Measurements from ENCODE around the gene IMPA2. TPM values are rescaled to one million over a fixed set of nuclear protein-coding genes. Genes with fewer than 3 reads are reported as not detected.

Gene IMPA2
- total RNA-seq, 2 experiments from 2014 or later: 17.7 to 20.8 TPM

GRCh38 chr18:12011957-12012549, 30.7 kb downstream of the IMPA2 start:
- intact Hi-C loops (cut with micrococcal nuclease): no loop called here
- H3K36me3 Mint-ChIP-seq (ENCODE audit: low read depth): peaks cover under 1% of the 10 kb centered on the region
- no peak overlapping the region for H3K27ac Mint-ChIP-seq
- ATAC-seq: no peak
- TF ChIP-seq CTCF (IDR thresholded peaks at IDR 0.05): no peak
- ChIA-PET POLR2A (no interaction called here), CTCF (interaction anchor here (2.5 kb wide), 1 partner anchor 74 kb away, joined by 11 read pairs; no protein-coding TSS in a partner anchor)
- H3K9me3 Mint-ChIP-seq: no peaks in the 10 kb centered on the region
- DNase-seq: no peak
- no peak overlapping the region for H3K4me3 Mint-ChIP-seq
- no peaks in the 10 kb centered on the region for H3K27me3 Mint-ChIP-seq
- H3K4me1 Mint-ChIP-seq (ENCODE audit: low read depth): no peaks in the 10 kb centered on the region

GRCh38 chr18:12012697-12013096, 31.4 kb downstream of the IMPA2 start:
- no peaks in the 10 kb centered on the region for H3K9me3 Mint-ChIP-seq

GRCh38 chr18:12013186-12013916, 32.0 kb downstream of the IMPA2 start:
- no peak for ATAC-seq
- ChIA-PET CTCF (interaction anchor here (2.5 kb wide), 1 partner anchor 75 kb away, joined by 11 read pairs; no protein-coding TSS in a partner anchor), POLR2A (interaction anchor here (1.3 kb wide), 1 partner anchor 10 kb away, joined by 3 read pairs; no protein-coding TSS in a partner anchor)
- H3K9me3 Mint-ChIP-seq: no peaks in the 10 kb centered on the region
- H3K36me3 Mint-ChIP-seq (ENCODE audit: low read depth): peaks cover 2% of the 10 kb centered on the region
- DNase-seq: no peak
- H3K4me1 Mint-ChIP-seq (ENCODE audit: low read depth): no peaks in the 10 kb centered on the region
- no peak overlapping the region for H3K27ac Mint-ChIP-seq
- TF ChIP-seq CTCF (IDR thresholded peaks at IDR 0.05): no peak
- no peaks in the 10 kb centered on the region for H3K27me3 Mint-ChIP-seq
- no peak overlapping the region for H3K4me3 Mint-ChIP-seq
- intact Hi-C loops (cut with micrococcal nuclease): no loop called here

More at GRCh38 chr18:12012697-12013096, 31.4 kb downstream of the IMPA2 start:
- DNase-seq (no peak), ATAC-seq (no peak)
- Mint-ChIP-seq H3K27me3 (no peaks in the 10 kb centered on the region), H3K36me3 (ENCODE audit: low read depth) (peaks cover 2% of the 10 kb centered on the region), H3K27ac (no peak overlapping the region), H3K4me3 (no peak overlapping the region), H3K4me1 (ENCODE audit: low read depth) (no peaks in the 10 kb centered on the region)
- POLR2A ChIA-PET: interaction anchor here (1.3 kb wide), 1 partner anchor 10 kb away, joined by 3 read pairs; no protein-coding TSS in a partner anchor
- intact Hi-C loops (cut with micrococcal nuclease): no loop called here
- CTCF ChIA-PET: interaction anchor here (2.5 kb wide), 1 partner anchor 75 kb away, joined by 11 read pairs; no protein-coding TSS in a partner anchor
- no peak for TF ChIP-seq CTCF (IDR thresholded peaks at IDR 0.05)

GRCh38 chr18:12014086-12014485, 32.8 kb downstream of the IMPA2 start:
- DNase-seq: no peak
- no peaks in the 10 kb centered on the region for H3K4me1 Mint-ChIP-seq (ENCODE audit: low read depth)
- intact Hi-C loops (cut with micrococcal nuclease): no loop called here

More at GRCh38 chr18:12014086-12014485, 32.8 kb downstream of the IMPA2 start:
- H3K9me3 Mint-ChIP-seq: no peaks in the 10 kb centered on the region
- TF ChIP-seq CTCF (IDR thresholded peaks at IDR 0.05): no peak
- no peak for ATAC-seq
- no peaks in the 10 kb centered on the region for H3K27me3 Mint-ChIP-seq
- no peak overlapping the region for H3K27ac Mint-ChIP-seq
- H3K36me3 Mint-ChIP-seq (ENCODE audit: low read depth): peaks cover 2% of the 10 kb centered on the region
- CTCF ChIA-PET: interaction anchor here (2.5 kb wide), 1 partner anchor 76 kb away, joined by 11 read pairs; no protein-coding TSS in a partner anchor
- POLR2A ChIA-PET: no interaction called here
- H3K4me3 Mint-ChIP-seq: no peak overlapping the region

Measured in activated CD8-positive, alpha-beta T cell treated with anti-CD3 and anti-CD28 coated beads for 36 hours (primary cell).